Right kidney (tissue), 1 donor: ENCODE measurements around the gene PXDN.
"Not testable (repeated sequence)": the region's sequence is repeated elsewhere in the genome, so short reads cannot be mapped to it uniquely, and the experiment has no call there.

Source experiments
- DNase-seq: peaks from one replicate; pipeline ENCODE4 v3.0.0-alpha.2; 2016

Gene PXDN

DNA sequence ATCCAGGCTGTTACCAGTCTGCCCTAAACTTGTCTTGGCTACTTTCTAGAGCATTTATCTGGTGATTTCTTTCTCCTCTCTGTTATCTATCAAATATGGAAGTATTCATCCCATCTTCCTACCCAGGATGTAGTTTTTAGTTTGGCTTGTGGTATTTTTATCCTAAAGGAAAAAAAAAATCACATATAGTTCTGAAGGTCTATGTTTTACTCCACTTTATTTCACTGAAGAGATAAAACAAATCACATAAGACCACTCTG lies 62.2 kb downstream of the PXDN start:
- DNase-seq = no peak

DNA sequence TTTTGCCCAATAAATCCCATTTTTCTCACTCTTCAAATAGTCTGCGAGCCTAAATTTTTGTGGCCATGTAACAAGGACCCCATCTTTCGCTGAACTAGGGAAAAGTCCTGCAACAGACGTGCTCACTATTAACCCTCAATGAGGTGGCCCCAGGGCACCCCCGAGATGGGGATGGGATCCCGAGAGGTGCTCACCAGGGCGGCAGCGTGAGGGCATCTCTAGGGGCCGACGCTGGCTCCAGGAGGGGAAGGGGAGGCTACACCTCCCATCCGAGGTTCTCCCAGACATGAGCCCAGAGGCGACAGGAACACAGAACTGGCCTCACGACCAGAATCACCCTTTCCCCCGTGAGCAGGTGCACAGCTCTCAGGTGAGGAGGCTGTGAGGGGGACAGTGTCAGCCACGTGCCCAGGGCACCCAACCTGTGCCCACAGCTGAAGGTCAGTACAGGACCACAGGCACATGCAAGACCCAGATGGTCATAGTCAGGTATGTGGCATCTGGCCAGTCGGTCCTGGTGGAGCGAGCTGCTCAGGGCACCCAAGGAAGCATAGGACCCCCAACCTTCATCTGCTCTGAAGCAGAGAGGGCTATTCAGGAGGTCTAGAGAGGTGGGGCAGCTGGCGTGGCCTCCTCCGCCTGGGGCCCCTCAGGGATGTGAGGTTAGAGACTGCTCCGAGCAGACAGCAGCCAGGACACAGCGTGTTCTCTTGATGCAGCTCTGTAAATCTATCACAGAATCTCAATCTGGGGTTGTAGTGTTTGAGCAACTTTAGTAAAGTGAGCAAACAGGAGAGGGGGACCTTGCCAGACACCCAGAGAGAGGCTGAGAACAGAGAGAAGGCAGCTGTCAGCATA lies 62.8 kb downstream of the PXDN start:
- DNase-seq = no peak

GRCh38 chr2:1681017-1681318 lies 63.3 kb downstream of the PXDN start:
- no peak for DNase-seq

DNA sequence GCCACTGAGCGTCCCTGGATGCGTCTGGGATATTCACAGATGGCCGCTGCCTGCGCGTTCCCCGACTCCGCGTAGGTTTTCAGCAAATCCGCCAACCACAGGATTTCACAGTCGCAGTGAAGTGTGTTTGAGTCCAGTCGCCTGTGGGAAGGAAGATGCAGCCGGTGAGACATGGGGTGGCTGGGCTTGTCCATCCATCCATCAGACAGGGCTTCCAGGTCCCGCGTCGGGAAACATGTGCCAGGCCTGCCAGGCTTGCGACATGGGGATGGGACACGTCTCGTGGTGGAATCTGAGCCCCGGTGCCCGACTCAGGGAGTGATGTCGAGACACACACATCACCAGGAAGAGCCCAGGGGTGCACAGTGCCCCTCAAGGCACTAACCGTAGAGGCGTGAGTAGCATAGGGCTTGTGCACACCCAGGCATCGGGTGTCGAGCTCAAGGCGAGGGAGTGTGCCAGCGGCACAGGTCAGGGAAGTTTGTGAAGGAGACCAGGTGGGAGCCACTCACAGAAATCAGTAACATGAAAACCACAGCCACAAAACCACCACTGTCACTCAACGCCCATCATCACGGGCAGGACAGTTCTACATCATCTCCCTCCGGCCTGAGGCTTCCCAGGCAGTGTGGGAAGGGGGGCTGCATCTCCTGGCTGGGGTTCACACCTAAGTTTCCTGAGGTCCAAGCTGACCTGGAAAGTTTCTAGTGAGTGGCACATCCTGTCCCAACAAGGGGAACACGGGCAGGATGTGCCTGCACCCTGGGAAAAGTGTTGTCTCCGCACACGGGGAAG lies 63.9 kb downstream of the PXDN start:
- DNase-seq = no peak

GRCh38 chr2:1679488-1680039 lies 64.8 kb downstream of the PXDN start:
- DNase-seq = not testable (repeated sequence)

DNA sequence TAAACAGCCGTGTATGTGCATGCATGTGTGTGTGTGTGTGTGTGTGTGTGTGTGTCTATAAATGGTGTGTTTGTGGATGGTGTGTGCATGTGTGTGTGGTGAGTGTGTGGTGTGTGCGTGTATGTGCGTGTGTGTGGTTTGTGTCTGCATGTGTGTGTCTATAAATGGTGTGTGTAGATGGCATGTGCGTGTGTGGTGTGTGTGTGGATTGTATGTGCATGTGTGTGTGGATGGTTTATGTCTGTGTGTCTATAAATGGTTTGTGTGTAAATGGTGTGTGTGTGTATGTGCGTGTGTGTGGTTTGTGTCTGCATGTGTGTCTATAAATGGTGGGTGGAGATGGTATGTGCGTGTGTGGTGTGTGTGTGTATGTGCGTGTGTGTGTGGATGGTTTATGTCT lies 65.2 kb downstream of the PXDN start:
- not testable (repeated sequence) for DNase-seq

DNA sequence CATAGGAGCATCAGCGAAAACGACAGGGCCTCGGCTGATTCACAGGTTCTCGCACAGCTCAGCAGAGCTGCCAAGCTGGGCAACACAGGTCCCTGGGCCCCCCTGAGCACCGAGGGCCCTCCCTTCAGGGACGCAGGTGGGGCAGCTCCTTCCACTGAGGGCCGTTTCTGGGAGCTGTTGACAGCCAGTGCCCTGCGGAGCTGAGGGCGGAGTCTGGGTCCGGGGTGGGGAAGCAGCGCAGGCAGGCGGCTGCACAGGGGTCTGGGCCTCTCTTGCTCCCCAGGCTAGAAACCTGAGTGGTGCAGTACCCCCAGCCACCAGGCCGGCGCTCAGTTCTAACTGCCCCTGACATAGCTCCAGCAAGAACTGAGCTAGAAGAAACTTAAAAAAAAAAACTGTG lies 65.7 kb downstream of the PXDN start:
- no peak for DNase-seq

- DNase-seq = no peak
These were observed 66.5 kb downstream of the PXDN start for GRCh38 chr2:1677821-1678165.

DNA sequence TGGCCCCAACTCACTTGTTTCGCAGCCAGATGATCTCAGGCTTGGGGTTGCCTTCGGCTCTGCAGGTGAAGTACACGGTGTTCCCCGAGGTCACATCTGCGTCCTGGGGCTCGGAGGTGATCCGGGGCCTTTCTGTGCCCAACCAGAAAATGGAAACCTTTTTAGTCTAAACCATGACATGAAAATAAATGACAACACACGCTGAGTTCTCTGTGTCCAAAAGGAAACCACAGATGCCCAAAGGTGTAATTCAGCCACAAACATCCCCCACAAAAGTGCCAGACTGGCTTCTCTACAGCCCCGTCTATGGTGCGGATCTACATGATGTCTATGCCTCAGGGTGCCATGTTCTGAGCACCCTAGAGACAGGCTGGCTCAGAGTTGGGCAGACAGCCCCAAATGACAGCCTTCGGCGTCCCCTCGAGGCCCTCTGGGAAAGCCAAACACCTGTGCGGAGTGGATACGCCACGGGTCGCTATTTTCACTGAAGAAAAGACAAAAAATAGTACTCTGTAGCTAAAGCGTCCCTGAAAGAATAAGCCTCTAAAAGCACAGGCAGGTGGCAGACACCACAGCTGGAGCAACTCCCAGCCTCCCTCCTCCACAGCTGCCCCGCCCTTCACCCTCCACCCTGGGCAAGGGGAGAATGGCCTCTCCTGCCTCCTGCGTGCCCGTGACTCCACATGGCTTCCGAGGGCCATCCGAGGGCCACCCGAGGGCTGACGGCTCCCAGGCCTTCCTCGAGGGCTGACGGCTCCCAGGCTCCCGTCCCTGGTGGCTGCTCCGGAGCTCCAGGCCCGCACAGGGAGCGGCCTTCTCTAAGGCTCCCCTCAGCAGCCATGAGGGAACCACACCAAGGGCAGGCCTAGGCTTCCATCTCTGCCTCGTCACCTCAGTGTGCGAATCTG lies 67.1 kb downstream of the PXDN start:
- DNase-seq = no peak

DNA sequence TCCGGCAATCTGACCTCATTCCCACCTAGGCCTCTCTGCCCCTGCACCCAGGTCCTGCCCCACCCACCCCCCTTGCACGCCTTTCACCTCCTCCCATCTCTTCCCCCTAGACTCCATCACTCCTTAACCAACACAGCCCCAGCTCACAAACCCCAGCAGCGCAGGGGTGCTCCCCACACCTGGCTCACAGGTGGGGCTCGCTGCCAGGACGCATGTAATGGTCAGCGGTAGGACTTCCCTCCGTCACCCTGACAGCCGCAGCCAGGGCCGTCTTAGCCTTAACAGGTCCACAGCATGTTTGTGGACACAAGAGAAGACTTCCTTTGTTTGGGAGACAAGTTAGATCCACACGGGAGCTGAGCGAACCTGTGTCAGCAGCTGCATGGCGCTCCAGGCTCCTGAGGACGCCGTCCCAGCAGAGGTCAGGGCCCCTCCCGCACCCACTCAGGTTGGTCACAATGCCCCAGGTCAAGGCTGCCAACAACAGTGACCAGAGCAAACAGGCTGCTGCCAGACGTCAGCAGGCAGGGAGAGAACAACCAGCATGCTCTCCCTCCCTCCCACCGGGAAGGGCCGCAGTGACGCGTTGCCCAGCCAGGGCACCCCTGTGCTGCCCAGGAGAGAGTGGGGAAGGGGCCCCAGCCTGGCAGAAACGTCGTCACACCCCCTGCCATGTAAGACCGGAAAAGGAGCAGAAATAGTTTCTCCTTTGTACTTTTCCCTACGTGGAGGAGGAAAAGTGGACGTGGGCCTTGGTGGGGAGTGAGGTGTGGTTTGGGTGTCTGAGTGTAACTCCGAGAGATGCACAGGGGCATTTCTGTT lies 68.0 kb downstream of the PXDN start:
- no peak for DNase-seq

DNA sequence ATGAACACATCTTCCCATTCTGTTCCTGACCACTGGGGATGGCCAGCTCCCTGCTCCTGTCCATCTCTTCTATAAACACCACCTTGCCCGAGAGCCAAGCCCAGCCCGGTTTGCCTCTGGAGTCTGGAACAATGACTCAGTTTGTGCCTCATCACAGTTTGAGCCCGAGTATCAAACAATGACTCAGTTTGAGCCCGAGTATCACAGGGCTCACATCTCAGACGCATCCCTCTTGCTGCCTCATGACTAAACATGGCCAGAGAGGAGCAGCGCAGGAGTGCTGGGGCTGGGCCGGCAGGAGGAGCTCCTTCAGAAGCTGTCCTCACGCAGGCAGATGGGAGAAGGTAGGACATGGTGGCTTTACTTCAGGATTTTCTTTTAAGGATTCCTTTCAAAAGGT lies 68.7 kb downstream of the PXDN start:
- no peak for DNase-seq

DNA sequence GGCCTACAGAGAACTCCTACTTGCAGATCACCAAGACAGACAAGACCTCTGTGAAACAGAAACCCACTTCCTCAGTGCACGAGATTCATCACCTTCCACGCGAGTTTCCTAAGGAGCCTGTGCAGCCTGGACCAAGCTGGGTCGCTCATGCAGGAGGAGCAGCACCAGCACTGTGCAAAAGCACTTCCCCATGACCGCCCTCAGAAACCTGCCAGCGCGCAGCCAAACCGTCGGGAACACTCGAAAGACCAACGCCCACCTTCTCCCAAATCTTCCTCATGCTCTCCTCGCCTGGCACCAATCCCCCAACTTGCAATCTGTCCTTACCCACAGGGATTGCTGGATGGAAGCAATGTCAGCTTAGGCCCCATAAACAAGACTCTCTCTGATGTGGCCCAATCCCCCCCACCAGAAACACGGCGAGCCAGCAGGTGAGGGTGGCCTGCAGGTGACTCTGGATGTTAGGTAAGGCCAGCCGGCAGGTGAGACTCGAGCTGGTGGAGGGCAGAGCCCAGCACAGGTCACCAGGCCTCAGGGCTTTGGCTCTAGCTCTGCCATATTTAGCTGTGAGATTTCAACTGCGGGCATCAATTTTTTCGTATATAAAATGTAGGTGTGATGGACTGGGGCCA lies 69.4 kb downstream of the PXDN start:
- DNase-seq = no peak

DNA sequence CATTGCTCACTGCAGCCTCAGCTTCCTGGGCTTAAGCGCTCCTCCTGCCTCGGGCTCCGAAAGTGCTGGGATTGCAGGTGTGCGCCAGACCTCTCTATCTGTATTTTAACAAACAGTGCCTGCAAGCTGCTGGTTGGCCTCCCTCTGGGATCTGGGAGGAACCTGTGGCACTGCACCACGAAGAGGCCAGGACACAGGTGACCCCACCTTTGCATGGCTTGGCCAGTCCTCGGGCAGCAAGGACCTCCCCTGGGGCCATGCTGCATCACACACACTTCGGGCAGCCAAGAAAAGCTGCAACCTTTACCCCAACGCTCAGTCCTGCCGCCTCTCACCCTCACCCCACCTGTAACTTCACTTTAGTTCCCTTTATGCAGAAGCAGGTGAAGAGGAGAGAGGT lies 70.0 kb downstream of the PXDN start:
- no peak for DNase-seq

GRCh38 chr2:1673160-1673944 lies 71.0 kb downstream of the PXDN start:
- no peak for DNase-seq

DNA sequence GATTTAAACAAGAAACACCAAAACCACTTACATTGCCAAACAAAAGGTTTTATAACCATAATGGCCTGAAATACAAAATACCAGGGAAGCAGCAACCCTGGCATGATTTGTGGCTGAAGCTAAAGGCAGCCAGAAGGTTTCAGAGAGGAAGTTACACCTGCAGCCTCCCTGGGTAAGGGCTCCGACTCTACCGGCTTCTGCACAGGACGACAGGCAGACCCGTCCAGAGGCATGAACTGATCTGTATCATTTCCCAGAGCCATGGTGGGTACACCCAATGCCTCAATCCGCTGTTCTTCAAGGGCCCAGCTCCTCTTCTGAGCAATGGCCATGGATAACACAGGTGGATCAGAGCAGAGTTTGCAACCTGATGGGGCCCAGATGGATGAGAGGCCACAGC lies 71.6 kb downstream of the PXDN start:
- DNase-seq = no peak

GRCh38 chr2:1671916-1672315 lies 72.4 kb downstream of the PXDN start:
- DNase-seq = no peak

- no peak for DNase-seq
These were observed 73.7 kb downstream of the PXDN start for GRCh38 chr2:1670636-1671035.

- no peak for DNase-seq
These were observed 78.4 kb downstream of the PXDN start for GRCh38 chr2:1665761-1666505.

DNA sequence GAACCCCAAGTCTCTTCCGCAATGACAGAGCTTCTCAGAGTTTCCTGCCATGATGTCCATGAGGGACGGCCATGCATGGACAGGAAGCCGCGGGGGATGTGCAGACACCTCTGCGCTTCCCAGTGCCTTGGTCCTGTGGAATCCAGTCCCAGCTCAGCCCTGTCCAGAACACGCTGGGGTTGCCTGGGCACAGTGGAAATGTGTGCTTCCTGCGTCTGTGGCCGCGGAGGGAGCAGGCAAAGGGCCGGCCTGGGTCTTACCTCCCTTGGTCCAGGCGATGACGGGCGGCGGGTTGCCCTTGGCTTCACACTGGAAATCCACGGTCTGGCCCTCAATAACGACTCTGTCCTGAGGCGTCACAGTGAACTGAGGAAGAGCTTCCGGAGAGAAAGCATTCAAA lies 79.6 kb downstream of the PXDN start:
- no peak for DNase-seq

- DNase-seq = no peak
These were observed 80.2 kb downstream of the PXDN start for GRCh38 chr2:1664076-1664605.
